Esophagus muscularis mucosa (tissue), 4 donors: Measurements from ENCODE around the gene PRKCH.

Experiments used
- CTCF ChIP-seq, 3 experiments: fragments of 200-600 bp in 2 of 3; fragments of 450-650 bp in 1 of 3; sonication (generic) in 2 of 3; IDR thresholded peaks; one replicate each; pipeline ENCODE4 v1.5.1; 2017 to 2019; ENCODE audit warnings: antibody characterized with exemption in 3 of 3, mild to moderate bottlenecking in 2 of 3, moderate library complexity in 1 of 3
- EP300 ChIP-seq: sonication (generic); formaldehyde crosslinking; IDR thresholded peaks from one replicate; pipeline ENCODE4 v1.6.1; 2017; ENCODE audit warnings: antibody characterized with exemption
- POLR2A ChIP-seq: fragments of 450-650 bp; IDR thresholded peaks from one replicate; pipeline ENCODE4 v1.6.1; 2017; ENCODE audit warnings: antibody characterized with exemption, moderate library complexity, mild to moderate bottlenecking, low read depth

- no peak for TF ChIP-seq CTCF (IDR thresholded peaks at IDR 0.05)
- TF ChIP-seq EP300, result no peak
- TF ChIP-seq POLR2A, result no peak
These were observed 244.6 kb downstream of the PRKCH start for GRCh38 chr14:61565836-61566536.
